Measurements from ENCODE around the gene HORMAD2.
"Not testable (repeated sequence)": the region's sequence is repeated elsewhere in the genome, so short reads cannot be mapped to it uniquely, and the experiment has no call there.

Gene HORMAD2

DNA sequence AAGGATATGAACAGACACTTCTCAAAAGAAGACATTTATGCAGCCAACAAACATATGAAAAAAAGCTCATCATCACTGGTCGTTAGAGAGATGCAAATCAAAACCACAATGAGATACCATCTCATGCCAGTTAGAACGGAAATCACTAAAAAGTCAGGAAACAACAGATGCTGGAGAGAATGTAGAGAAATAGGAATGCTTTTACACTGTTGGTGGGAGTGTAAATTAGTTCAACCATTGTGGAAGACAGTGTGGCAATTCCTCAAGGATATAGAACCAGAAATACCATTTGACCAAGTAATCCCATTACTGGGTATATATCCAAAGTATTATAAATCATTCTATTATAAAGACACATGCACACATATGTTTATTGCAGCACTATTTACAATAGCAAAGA, 20.5 kb downstream of the HORMAD2 start:
- not testable (repeated sequence) for FAIRE-seq; DNase-seq (ENCODE audit: insufficient read length, low spot score)

- DNase-seq (ENCODE audit: insufficient read length, low spot score): no peak
- FAIRE-seq: no peak
These were observed 24.4 kb downstream of the HORMAD2 start for GRCh38 chr22:30104501-30105156.

DNA sequence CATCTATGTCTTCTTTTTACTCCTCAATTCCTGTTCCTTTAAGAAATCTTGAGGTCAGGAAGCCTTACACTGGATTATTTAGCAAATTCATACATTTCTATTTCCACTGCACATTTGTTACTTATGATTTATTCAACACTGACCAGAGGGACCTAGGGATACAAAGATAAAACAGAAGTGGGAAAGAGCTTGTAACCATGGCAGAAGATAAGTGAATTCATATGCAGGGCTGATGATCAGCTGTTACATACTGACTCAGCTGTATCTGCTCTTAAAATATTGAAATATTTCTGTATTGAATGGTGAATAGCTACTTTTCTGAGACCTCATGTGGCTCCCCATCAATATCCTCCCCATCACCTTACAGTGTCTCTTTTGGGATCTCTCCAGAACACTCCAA, 25.2 kb downstream of the HORMAD2 start:
- FAIRE-seq: no peak

GRCh38 chr22:30113494-30113893, 33.2 kb downstream of the HORMAD2 start:
- FAIRE-seq (no peak), DNase-seq (ENCODE audit: insufficient read length, low spot score) (no peak)

More for the DNA sequence above, 25.2 kb downstream of the HORMAD2 start:
- DNase-seq (ENCODE audit: insufficient read length, low spot score): no peak

GRCh38 chr22:30114361-30114760, 34.1 kb downstream of the HORMAD2 start:
- FAIRE-seq (no peak), DNase-seq (ENCODE audit: insufficient read length, low spot score) (no peak)

DNA sequence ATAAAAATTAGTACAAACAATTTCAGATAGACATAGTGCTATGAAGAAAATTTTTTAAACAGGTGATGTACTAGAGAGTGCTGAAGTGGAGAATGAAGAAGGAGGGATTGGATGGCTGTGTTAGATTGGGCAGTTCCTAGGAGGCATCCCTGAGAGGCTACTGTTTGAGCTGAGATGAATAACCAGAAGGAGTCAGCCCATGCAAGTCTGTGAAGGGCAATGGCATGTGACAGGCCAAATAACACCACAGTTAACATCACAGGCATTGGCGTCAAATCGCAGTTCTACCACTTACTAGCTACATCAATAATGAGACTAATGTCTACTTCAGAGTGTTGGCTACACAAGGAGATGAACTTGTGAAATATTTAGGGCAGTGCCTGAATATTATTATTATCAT, 35.4 kb downstream of the HORMAD2 start:
- FAIRE-seq: no peak

GRCh38 chr22:30116362-30117117, 36.3 kb downstream of the HORMAD2 start:
- FAIRE-seq (no peak), DNase-seq (ENCODE audit: insufficient read length, low spot score) (no peak)

More for the DNA sequence above, 35.4 kb downstream of the HORMAD2 start:
- DNase-seq (ENCODE audit: insufficient read length, low spot score): no peak

GRCh38 chr22:30117256-30117655, 37.0 kb downstream of the HORMAD2 start:
- no peak for FAIRE-seq
- no peak for DNase-seq (ENCODE audit: insufficient read length, low spot score)

DNA sequence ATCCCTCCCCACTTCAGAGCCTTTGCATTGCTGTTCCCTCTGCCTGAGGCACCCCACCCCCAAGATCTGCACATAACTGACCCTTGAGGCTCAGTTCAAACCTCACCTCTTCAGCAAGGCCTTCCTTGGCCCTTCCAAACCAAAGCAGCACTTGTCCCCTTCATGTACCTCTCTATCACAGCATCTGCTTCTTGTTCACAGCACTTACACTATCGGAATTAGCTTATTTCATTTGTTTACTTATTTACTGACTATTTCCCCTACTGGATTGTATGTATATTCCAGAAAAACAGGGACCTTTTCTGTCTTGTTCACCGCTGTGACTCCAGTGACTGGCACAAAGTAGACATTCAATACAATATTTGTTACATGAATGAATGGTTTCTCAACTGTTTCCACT, 38.0 kb downstream of the HORMAD2 start:
- DNase-seq (ENCODE audit: insufficient read length, low spot score) (no peak), FAIRE-seq (no peak)

DNA sequence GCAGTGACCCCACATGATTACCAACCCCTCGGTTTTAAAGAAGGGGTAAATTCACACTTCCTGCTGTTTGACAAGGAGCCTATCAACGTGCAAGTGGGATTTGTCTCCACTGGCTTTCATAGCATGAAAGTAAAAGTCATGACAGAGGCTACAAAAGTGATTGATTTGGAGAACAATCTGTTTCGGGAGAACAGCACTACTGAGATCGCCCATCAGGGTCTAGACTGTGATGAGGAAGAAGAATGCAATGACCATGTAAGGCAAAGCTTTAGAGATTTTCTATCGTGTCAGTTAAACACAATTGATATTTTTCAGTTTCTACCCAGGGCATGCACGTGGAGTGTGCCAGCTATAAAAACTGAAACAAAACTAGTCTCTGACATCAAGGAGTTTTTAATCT, 41.7 kb downstream of the HORMAD2 start:
- FAIRE-seq: no peak
- no peak for DNase-seq (ENCODE audit: insufficient read length, low spot score)

- FAIRE-seq: no peak
These were observed 43.2 kb downstream of the HORMAD2 start for GRCh38 chr22:30123463-30123862.

DNA sequence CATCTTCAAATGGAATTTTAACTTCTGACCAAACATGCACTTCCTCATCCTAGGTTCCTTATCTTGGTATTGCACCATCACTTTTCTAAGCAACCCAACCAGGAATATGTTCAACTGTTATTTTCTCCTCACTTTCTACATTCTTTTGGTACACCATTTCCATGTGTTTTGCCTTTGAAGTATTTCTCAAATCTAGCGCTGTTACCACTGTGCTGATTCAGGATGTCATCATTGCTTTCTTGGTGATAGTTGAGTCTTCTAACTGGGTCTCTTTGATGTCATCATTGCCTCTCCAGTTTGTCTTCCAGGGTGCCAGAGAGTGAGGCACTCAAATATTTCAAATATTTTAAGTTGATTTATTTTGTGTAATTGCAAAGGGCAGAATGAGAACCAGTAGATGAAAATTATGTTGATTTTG, 47.5 kb downstream of the HORMAD2 start:
- DNase-seq (ENCODE audit: insufficient read length, low spot score): no peak

More at GRCh38 chr22:30123463-30123862, 43.2 kb downstream of the HORMAD2 start:
- DNase-seq (ENCODE audit: insufficient read length, low spot score): no peak

DNA sequence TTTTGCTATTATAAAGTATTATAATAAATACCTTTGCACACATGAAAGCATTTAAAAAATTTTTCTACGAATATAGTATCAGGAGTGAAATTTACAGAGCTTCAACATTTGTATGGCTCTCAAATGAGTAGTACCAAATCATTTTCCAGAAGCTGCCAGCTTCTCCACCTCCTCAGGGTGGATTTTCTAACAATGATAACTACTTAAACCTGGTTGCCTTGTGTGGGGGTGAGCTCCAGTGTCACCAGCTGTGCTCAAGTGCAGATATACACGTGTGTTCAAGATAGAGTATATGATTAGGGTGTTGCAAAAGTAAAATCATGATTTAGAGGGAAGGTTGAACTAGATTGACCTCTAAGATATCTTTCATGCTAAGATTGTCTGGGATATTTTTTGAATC, 48.2 kb downstream of the HORMAD2 start:
- DNase-seq (ENCODE audit: insufficient read length, low spot score): no peak
- FAIRE-seq: no peak

More for the DNA sequence above, 47.5 kb downstream of the HORMAD2 start:
- no peak for FAIRE-seq

DNA sequence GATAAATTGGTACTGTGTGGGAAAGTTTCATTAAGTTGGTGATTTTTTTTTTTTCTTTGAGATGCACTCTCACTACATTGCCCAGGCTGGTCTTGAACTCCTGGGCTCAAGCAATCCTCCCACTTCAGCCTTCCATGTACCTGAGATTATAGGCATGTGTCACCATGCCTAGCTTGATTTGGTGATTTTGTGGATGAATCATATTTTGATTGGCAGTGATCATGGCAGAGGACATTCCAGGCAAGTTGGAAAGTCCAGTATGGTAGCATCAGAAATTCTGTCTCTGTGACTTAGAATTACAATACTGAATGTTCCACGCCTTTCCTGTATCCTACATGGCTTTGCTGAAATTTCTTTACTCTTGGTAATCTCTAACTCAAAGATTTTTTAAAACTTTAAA, 49.4 kb downstream of the HORMAD2 start:
- no peak for DNase-seq (ENCODE audit: insufficient read length, low spot score)
- no peak for FAIRE-seq

GRCh38 chr22:30132290-30132996, 52.2 kb downstream of the HORMAD2 start:
- FAIRE-seq (no peak), DNase-seq (ENCODE audit: insufficient read length, low spot score) (no peak)

GRCh38 chr22:30140414-30140813, 60.1 kb downstream of the HORMAD2 start:
- DNase-seq (ENCODE audit: insufficient read length, low spot score) (no peak), FAIRE-seq (no peak)

DNA sequence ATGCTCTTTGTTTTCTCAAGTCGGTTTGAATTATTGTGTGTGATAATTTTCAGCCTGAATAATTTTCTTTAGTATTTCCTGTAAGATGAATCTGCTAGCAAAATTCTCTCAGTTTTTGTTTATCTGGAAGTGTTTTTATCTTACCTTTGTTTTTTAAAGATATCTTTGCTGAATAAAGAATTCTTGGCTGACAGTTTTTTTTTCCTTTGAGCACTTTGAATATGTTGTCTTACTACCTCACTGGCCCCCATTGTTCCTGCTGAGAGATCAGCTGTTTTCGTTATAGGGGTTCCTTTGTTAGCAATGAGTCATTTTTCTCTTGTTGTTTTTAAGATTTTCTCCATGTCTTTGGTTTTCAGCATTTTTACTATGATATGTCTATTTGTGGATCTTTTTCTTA, 63.0 kb downstream of the HORMAD2 start:
- FAIRE-seq: no peak
- DNase-seq (ENCODE audit: insufficient read length, low spot score): no peak

- DNase-seq (ENCODE audit: insufficient read length, low spot score) (no peak), FAIRE-seq (no peak)
These were observed 64.1 kb downstream of the HORMAD2 start for GRCh38 chr22:30144391-30144790.

- FAIRE-seq: no peak
- DNase-seq (ENCODE audit: insufficient read length, low spot score): no peak
These were observed 69.9 kb downstream of the HORMAD2 start for GRCh38 chr22:30150212-30150611.

GRCh38 chr22:30158277-30158676, 78.0 kb downstream of the HORMAD2 start:
- DNase-seq (ENCODE audit: insufficient read length, low spot score) (no peak), FAIRE-seq (no peak)

GRCh38 chr22:30158744-30159500, 78.7 kb downstream of the HORMAD2 start:
- FAIRE-seq (no peak), DNase-seq (ENCODE audit: insufficient read length, low spot score) (no peak)
